ENCODE data around the gene SNRPD2.

GRCh38 chr19:45693106-45693788 lies 1.5 kb upstream of the SNRPD2 start:
- TF ChIP-seq SUZ12 (IDR thresholded peaks at IDR 0.05), result no peak
- TF ChIP-seq SP1 (IDR thresholded peaks at IDR 0.05), result no peak
- no peak for TF ChIP-seq ARNT (IDR thresholded peaks at IDR 0.05)
- no peak for TF ChIP-seq FOXM1 (IDR thresholded peaks at IDR 0.05; ENCODE audit: borderline replicate concordance)
- TF ChIP-seq, protein P1, sequence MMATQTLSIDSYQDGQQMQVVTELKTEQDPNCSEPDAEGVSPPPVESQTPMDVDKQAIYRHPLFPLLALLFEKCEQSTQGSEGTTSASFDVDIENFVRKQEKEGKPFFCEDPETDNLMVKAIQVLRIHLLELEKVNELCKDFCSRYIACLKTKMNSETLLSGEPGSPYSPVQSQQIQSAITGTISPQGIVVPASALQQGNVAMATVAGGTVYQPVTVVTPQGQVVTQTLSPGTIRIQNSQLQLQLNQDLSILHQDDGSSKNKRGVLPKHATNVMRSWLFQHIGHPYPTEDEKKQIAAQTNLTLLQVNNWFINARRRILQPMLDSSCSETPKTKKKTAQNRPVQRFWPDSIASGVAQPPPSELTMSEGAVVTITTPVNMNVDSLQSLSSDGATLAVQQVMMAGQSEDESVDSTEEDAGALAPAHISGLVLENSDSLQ (IDR thresholded peaks at IDR 0.05), result no peak
- no peak for TF ChIP-seq NFRKB (IDR thresholded peaks at IDR 0.05)
- TF ChIP-seq ELF4 (IDR thresholded peaks at IDR 0.05), result no peak
- no peak for TF ChIP-seq FOXK2 (IDR thresholded peaks at IDR 0.05)
- no peak for TF ChIP-seq BHLHE40 (IDR thresholded peaks at IDR 0.05; ENCODE audit: borderline replicate concordance)
- no peak for TF ChIP-seq CTBP1 (IDR thresholded peaks at IDR 0.05; ENCODE audit: borderline replicate concordance)
- TF ChIP-seq HDGF (IDR thresholded peaks at IDR 0.05; ENCODE audit: borderline replicate concordance), result no peak
- no peak for TF ChIP-seq TARDBP (IDR thresholded peaks at IDR 0.05)
